ENCODE data around the gene DPH5.
"Not testable (repeated sequence)": the region's sequence is repeated elsewhere in the genome, so short reads cannot be mapped to it uniquely, and the experiment has no call there.

DPH5 gene

DNA sequence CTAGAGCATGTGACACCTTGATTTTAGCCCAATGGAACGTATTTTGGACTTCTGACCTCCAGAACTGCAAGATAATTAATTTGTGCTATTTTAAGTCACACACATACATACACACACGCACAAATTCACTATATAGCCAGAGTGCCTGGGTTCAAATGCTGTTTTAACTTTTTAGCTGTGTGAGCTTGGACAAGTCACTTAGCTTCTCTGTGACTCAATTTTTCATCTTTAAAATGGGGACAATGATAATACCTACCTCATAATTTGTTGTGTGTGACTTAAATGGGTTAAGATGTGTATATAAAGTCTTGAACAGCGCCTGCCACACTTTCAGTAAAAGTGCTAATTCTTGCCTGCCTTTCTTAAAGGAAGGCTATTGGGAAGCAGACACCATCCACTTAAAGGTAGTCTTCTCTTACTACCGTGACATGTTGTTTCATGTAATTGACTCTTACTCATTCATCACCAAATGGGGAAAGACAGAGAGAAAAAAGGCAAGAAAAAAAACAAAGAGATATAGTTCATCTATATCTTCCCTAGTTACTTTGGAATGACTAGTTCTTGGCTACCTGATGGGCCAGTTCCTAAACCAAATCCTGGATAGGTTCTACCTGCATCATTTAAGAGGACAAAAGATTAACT lies 73.4 kb downstream of the DPH5 start:
- Mint-ChIP-seq H3K27ac (no peak overlapping the region), H3K4me1 (peaks cover 63% of the 10 kb centered on the region)

DNA sequence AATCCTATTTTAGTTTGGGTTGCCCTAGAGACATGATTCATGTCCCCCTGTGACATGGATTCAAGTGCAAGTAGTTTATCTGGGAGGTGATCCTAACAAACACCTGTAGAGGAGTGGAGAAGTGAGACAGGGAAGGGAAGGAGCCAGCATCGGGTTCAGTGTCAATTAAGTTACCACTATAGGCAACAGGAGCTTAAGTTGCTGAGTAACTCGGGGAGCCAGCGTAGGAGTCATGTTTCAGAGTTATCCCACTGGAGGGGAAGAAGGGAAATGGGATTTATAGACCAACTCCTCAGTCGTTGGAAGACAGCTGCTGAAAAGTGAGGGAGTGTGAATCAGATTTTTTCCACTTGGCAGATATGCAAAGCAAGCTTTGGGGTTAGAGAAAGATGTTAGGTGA lies 74.8 kb downstream of the DPH5 start:
- H3K36me3 Mint-ChIP-seq, result peaks cover 88% of the 10 kb centered on the region
- CTCF ChIA-PET, result interaction anchor here (2.1 kb wide), 1 partner anchor 27 kb away, joined by 6 read pairs; no protein-coding TSS in a partner anchor
- no peak for DNase-seq
- no peaks in the 10 kb centered on the region for H3K27me3 Mint-ChIP-seq
- H3K27ac Mint-ChIP-seq, result peak overlapping the region; percentile 96
- H3K4me3 Mint-ChIP-seq, result no peak overlapping the region
- peaks cover 66% of the 10 kb centered on the region for H3K4me1 Mint-ChIP-seq
- H3K9me3 Mint-ChIP-seq, result peaks cover 68% of the 10 kb centered on the region

More for the DNA sequence above, 73.4 kb downstream of the DPH5 start:
- H3K4me3 Mint-ChIP-seq, result no peak overlapping the region
- H3K9me3 Mint-ChIP-seq, result peaks cover 53% of the 10 kb centered on the region
- CTCF ChIA-PET, result no interaction called here
- H3K27me3 Mint-ChIP-seq, result no peaks in the 10 kb centered on the region
- DNase-seq, result no peak
- H3K36me3 Mint-ChIP-seq, result peaks cover 79% of the 10 kb centered on the region

DNA sequence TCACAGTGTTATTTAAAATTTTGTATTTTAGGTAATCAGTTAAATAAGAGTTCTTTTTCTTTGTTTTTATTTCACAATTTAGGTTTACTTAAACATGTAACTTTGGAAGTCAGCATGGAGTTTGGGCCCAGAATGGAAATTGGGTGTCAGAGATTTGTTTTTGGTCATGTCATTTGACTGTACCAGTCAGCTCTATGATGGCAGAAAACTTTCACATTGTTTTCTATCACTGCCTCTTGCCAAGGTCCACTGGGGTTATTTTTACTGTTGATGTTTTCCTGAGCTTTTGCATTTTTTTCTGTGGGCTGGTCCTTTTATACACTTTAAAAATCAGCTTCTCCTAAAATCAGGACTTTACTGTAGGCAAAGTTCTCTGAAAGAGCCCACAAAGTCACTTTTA lies 75.2 kb downstream of the DPH5 start:
- CTCF ChIA-PET, result interaction anchor here (1.1 to 2.1 kb wide), 4 partner anchors 27 to 337 kb away, joined by 3 to 6 read pairs (median 3); no protein-coding TSS in a partner anchor
- Mint-ChIP-seq H3K4me1 (peaks cover 65% of the 10 kb centered on the region), H3K4me3 (no peak overlapping the region), H3K9me3 (peaks cover 71% of the 10 kb centered on the region), H3K36me3 (peaks cover 90% of the 10 kb centered on the region), H3K27ac (peak overlapping the region; percentile 96), H3K27me3 (no peaks in the 10 kb centered on the region)
- DNase-seq, result no peak

DNA sequence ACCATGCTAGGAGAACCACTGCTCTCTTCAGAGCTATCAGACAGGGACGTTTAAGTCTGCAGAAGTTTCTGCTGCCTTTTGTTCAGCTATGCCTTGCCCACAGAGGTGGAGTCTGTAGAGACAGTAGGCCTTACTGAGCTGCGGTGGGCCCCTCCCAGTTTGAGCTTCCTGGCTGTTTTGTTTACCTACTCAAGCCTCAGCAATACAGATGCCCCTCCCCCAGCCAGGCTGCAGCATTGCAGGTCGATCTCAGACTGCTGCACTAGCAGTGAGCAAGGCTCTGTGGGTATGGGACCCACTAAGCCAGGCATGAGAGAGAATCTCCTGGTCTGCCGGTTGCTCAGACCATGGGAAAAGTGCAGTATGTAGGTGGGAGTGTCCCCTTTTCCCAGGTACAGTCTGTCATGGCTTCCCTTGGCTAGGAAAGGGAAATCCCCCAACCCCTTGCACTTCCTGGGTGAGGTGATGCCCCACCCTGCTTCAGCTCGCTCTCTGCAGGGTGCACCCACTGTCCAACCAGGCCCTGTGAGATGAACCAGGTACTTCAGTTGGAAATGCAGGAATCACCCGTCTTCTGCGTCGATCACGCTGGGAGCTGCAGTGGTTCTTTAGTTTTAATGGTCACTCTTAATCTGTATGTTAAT lies 75.9 kb downstream of the DPH5 start:
- CTCF ChIA-PET, result interaction anchor here (0.8 to 2.1 kb wide), 8 partner anchors 10 to 341 kb away, joined by 3 to 6 read pairs (median 3); no protein-coding TSS in a partner anchor
- Mint-ChIP-seq H3K9me3 (peaks cover 76% of the 10 kb centered on the region), H3K27ac (peak overlapping the region; percentile 96), H3K4me1 (peaks cover 66% of the 10 kb centered on the region), H3K36me3 (peaks cover 96% of the 10 kb centered on the region), H3K4me3 (peak overlapping the region; percentile 39)
- H3K27me3 Mint-ChIP-seq, result not testable (repeated sequence)
- DNase-seq, result peak; percentile 94

DNA sequence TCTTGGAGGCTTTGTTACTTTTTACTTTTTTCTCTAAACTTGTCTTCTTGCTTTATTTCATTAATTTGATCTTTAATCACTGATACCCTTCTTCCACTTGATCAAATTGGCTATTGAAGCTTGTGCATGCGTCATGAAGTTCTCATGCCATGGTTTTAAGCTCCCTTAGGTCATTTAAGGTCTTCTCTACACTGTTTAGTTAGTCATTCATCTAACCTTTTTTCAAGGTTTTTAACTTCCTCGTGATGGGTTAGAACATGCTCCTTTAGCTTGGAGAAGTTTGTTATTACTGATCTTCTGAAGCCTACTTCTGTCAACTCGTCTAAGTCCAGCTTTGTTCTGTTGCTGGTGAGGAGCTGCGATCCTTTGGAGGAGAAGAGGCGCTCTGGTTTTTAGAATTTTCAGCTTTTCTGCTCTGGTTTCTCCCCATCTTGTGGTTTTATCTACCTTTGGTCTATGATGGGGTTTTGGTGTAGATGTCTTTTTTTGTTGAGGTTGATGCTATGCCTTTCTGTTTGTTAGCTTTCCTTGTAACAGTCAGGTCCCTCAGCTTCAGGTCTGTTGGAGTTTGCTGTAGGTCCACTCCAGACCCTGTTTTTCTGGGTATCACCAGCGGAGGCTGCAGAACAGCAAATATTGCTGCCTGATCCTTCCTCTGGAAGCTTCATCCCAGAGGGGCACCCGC lies 76.7 kb downstream of the DPH5 start:
- H3K4me3 Mint-ChIP-seq, result peak overlapping the region; percentile 39
- H3K9me3 Mint-ChIP-seq, result peaks cover 79% of the 10 kb centered on the region

DNA sequence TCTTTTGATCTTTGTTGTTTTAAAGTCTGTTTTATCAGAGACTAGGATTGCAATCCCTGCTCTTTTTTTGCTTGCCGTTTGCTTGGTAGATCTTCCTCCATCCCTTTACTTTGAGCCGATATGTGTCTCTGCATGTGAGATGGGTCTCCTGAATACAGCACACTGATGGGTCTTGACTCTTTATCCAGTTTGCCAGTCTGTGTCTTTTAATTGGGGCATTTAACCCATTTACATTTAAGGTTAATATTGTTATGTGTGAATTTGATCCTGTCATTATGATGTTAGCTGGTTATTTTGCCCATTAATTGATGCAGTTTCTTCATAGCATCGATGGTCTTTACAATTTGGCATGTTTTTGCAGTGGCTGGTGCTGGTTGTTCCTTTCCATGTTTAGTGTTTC lies 77.8 kb downstream of the DPH5 start:
- Mint-ChIP-seq H3K27ac (peak overlapping the region; percentile 96), H3K9me3 (peaks cover 80% of the 10 kb centered on the region), H3K4me1 (peaks cover 63% of the 10 kb centered on the region), H3K36me3 (peaks cover 93% of the 10 kb centered on the region)
- H3K27me3 Mint-ChIP-seq, CTCF ChIA-PET, H3K4me3 Mint-ChIP-seq, DNase-seq: not testable (repeated sequence)

More for the DNA sequence above, 76.7 kb downstream of the DPH5 start:
- Mint-ChIP-seq H3K36me3 (peaks cover 94% of the 10 kb centered on the region), H3K4me1 (peaks cover 63% of the 10 kb centered on the region), H3K27ac (peak overlapping the region; percentile 96)
- CTCF ChIA-PET, result interaction anchor here (0.8 to 2.1 kb wide), 7 partner anchors 10 to 341 kb away, joined by 3 to 6 read pairs (median 3); no protein-coding TSS in a partner anchor
- not testable (repeated sequence) for DNase-seq, H3K27me3 Mint-ChIP-seq

DNA sequence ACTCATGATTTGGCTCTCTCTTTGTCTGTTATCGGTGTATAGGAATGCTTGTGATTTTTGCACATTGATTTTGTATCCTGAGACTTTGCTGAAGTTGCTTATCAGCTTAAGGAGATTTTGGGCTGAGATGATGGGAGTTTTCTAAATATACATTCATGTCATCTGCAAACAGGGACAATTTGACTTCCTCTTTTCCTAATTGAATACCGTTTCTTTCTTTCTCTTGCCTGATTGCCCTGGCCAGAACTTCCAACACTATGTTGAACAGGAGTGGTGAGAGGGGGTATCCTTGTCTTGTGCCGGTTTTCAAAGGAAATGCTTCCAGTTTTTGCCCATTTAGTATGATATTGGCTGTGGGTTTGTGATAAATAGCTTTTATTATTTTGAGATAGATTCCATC lies 79.5 kb downstream of the DPH5 start:
- peaks cover 73% of the 10 kb centered on the region for H3K9me3 Mint-ChIP-seq
- H3K27ac Mint-ChIP-seq, DNase-seq, H3K4me3 Mint-ChIP-seq, CTCF ChIA-PET, H3K27me3 Mint-ChIP-seq: not testable (repeated sequence)
- peaks cover 69% of the 10 kb centered on the region for H3K4me1 Mint-ChIP-seq
- peaks cover 93% of the 10 kb centered on the region for H3K36me3 Mint-ChIP-seq

DNA sequence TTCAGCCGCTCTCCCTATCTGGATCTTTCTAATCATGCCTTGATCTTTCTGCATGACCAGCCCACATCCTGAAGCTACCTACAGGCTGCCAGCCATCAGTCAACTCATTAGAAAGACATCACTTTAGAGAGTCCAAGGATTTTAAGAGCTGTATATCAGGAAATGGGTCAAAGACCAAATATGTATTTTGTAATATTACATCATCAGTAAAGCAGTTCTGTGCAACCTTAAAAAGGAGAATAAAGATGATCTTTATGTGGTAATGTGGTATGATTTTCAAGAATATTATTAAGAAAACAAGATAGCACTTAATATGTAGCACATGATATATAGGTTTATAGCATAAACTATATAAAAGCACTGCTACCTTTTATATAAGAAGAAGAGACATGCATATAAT lies 82.1 kb downstream of the DPH5 start:
- H3K9me3 Mint-ChIP-seq, result peaks cover 65% of the 10 kb centered on the region
- no peaks in the 10 kb centered on the region for H3K27me3 Mint-ChIP-seq
- CTCF ChIA-PET, result no interaction called here
- DNase-seq, result no peak
- H3K4me1 Mint-ChIP-seq, result peaks cover 51% of the 10 kb centered on the region
- peak overlapping the region; percentile 47 for H3K27ac Mint-ChIP-seq
- peaks cover 84% of the 10 kb centered on the region for H3K36me3 Mint-ChIP-seq
- H3K4me3 Mint-ChIP-seq, result no peak overlapping the region

DNA sequence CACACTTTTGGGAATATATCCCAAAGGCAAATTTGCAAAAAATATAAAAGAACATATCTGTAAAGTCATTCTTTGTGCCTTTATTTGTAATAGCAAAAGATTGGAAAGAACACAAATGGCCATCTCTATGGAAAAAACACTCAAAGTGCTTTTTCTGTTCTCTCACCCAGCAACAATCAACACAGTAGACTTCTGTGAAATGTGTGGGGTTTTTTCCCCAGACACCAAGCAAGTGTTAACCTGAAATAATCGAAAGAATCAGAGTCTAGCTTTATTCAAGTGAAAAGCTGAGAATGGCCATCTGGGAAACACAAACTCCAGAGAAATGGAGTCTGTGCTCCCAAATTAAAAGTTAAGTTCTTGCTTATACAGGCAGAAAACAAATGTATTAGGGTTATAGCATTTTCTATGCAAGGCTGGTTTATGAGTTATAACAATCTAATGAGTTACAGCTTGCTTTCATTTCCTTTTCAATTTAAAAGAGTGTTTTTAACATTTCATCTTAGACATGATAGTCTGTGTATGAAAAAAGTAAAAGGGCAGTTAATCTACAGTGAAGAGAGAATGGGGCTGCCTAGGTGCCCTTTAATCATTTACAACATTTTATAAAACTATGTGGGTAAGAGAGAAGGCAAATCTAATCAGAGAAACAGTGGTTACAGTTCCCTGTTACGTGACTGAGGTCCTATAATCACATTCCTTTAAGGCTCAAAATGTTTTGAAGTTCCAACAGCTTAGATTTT lies 83.1 kb downstream of the DPH5 start:
- H3K4me3 Mint-ChIP-seq, result no peak overlapping the region
- peak overlapping the region; percentile 86 for H3K27ac Mint-ChIP-seq
- no peak for DNase-seq
- no peaks in the 10 kb centered on the region for H3K27me3 Mint-ChIP-seq
- CTCF ChIA-PET, result interaction anchor here (0.9 to 1.7 kb wide), 4 partner anchors 15 to 346 kb away, joined by 3 to 4 read pairs (median 4); no protein-coding TSS in a partner anchor
- peaks cover 84% of the 10 kb centered on the region for H3K36me3 Mint-ChIP-seq
- peaks cover 61% of the 10 kb centered on the region for H3K9me3 Mint-ChIP-seq
- peaks cover 42% of the 10 kb centered on the region for H3K4me1 Mint-ChIP-seq

DNA sequence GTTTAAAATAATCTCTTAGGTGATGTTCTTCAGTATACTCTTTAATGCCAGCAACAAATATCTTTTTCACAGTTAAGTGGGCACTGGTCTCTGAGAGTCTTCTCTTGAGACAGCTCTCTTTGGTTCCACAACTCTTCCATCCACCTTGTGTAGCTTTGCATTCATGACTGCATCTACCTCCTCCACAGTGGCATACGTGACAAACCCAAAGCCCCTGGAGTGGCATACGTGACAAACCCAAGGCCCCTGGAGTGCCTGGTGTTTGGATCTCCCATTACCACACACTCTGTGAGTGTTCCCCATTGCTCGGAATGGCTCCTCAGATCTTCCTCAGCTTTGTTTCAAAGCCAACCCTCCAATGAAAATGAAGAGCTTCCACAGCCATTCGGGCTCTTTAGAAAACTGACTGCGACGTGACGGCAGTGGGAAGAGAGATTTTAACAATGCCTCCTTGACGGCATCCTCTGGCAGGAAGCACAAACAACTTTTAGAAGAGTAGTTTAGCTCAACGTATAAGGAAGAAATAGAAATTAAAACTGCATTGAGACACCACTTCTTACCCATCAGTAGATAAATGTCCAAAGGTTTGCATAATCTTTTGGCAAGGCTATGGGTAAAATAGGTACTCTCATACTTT lies 83.9 kb downstream of the DPH5 start:
- Mint-ChIP-seq H3K27me3 (no peaks in the 10 kb centered on the region), H3K4me3 (peak overlapping the region; percentile 38), H3K27ac (peak overlapping the region; percentile 86), H3K4me1 (peaks cover 37% of the 10 kb centered on the region), H3K9me3 (peaks cover 55% of the 10 kb centered on the region), H3K36me3 (peaks cover 81% of the 10 kb centered on the region)
- CTCF ChIA-PET, result interaction anchor here (0.9 to 1.7 kb wide), 5 partner anchors 14 to 416 kb away, joined by 3 to 4 read pairs (median 3); no protein-coding TSS in a partner anchor
- DNase-seq, result no peak

DNA sequence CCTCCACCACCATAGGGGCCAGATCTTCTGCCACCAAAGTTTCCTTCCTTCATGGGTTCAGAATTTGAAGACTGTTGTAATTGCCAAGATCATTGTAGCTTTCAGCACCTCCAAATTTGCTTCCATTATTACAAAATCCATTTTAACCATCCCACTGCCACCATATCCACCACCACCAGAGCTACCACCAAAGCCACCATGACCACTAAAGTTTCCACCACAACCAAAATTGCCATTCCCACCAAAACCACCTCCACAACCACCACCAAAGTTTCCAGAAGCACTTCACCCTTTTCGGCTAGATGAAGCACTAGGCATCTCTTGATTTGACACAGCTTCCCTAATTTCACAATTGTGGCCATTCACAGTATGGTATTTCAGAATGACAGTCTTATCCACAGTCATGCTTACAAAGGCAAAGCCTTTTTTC lies 84.5 kb downstream of the DPH5 start:
- Mint-ChIP-seq H3K4me1 (peaks cover 40% of the 10 kb centered on the region), H3K36me3 (peaks cover 81% of the 10 kb centered on the region), H3K4me3 (peak overlapping the region; percentile 42), H3K9me3 (peaks cover 49% of the 10 kb centered on the region), H3K27ac (peak overlapping the region; percentile 86), H3K27me3 (no peaks in the 10 kb centered on the region)
- DNase-seq, result no peak
- CTCF ChIA-PET, result interaction anchor here (1.1 to 1.5 kb wide), 2 partner anchors 22 to 416 kb away, joined by 3 read pairs; no protein-coding TSS in a partner anchor

Measured in activated naive CD4-positive, alpha-beta T cell treated with anti-CD3 and anti-CD28 coated beads, Interleukin-2, amount 10 ng/mL, durations not matched to agents 7 days and 5 days (primary cell).